Fibroblast of skin of right quadriceps (primary cell): ENCODE results near the gene PRB2.
"Not testable (repeated sequence)": the region's sequence is repeated elsewhere in the genome, so short reads cannot be mapped to it uniquely, and the experiment has no call there.

ENCODE experiments used
- DNase-seq: peaks from one replicate; pipeline ENCODE4 v3.0.0-alpha.2; 2013

Gene PRB2

DNA sequence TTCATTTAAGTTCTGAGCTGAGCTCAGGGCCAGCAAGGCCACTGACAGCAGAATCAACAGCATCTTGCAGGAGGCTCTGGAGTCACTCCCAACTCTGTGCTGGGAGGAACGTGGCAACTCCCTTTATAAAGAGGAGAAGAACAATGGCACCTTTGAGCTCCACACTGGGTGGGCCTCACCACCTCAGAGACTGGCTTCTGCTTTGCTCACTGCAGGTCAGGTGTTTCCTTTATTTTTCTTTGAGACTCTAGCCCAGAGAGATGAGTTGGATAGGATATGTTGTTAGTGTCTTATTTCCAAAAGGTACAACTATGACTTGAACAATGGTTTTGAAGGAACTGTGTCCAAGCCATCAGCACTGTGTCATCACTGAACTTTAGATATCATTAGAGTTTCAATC is at the start of gene PRB2:
Gene PRB2, minus strand, starts transcription at position 101 of the 400 bp plus-strand sequence. Its CDS starts 38 bp downstream, at position 63.
- not testable (repeated sequence) for DNase-seq

DNA sequence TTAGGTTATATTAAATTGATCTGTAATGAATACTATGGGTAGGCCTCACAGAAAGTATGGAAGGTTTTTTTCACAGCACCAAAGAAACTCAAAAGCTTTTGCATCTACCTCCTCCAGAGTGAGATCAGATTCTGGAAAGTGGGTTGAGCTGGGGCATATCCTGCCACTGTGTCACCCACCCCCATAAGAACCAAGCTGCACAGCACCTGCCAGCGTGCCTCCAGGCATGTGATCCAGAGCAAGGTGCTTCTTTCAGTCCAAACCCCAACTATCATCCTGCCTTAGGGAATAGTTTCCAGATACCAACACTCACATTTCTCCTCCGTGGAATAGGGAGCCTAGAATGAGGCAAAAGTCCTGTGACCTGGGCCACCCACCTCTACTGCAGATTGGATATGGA is 42.6 kb upstream of the PRB2 start:
- DNase-seq = no peak

DNA sequence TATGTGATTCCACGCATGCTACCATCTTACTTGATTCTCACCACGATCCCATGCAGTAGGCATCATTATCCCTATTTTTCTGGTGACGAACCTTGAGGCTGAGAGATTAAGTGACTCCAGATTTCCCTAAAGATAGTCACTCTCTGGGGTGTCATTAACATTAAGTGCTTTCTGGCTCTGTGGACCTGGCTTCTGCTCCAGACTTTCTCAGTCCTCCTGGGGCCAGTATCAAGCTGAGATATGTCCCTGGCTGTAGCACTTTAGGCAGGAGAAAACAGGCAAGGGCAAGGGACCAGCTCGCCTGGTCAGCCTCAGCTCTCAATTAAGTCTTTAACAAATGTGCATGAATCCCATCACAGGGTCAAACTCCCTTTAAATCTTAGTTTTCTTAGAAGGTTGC is 38.3 kb upstream of the PRB2 start:
- no peak for DNase-seq

DNA sequence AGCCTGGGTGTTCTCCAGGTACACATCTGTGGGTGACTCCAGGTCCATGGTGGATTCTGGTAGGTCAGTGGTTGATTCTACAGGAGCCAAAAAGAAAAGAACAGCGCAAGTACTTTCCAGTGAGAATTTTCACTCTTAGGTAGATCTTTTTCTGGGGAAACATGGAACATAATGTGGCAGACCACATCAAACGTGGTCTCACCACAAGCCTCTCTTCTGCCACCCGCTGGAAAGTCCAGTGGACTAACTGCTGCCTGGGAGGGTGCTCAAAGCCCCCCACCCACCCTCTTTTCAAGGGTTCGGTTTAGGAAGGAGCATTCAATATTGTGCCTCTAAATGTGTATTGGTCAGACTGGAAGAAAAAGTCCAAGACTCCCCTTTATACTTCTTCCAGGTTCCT is 36.1 kb upstream of the PRB2 start:
- DNase-seq = no peak

DNA sequence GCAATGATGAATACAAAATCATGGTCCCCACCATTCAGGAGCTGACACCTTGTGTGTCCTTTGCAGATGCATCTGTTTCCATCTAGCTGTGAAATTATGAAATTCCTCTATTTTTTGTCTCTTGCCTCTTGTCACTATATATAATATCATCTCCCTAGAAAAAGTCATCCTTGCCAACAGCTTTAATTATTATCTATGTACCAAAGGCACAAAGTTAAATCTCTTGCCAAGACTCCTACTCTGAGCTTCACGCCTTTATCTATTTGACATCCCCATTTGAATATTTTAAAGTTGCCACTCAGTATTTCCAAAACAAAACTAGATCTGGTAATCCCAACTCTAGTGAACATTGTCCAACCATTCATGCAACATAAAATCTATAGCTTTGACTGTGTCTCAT is 32.0 kb upstream of the PRB2 start:
- no peak for DNase-seq

DNA sequence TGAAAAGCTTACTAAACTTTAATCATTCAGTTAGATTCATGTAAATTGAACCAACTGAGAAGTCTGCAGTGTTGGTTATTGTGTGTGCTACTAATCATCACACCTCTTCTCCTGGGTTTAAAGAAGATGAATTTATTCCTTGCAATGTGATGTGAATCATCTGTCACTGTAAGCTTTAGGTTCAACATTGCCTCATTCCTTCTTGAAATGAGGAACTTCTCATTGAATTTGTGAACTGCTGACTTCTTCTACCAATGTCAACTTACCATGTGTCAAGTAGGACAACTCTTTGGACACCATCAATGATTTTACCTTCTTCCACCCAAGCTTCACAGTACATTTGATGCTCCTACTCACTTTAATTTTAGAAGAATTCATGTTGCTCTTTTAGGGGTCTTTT is 17.4 kb upstream of the PRB2 start:
- no peak for DNase-seq

DNA sequence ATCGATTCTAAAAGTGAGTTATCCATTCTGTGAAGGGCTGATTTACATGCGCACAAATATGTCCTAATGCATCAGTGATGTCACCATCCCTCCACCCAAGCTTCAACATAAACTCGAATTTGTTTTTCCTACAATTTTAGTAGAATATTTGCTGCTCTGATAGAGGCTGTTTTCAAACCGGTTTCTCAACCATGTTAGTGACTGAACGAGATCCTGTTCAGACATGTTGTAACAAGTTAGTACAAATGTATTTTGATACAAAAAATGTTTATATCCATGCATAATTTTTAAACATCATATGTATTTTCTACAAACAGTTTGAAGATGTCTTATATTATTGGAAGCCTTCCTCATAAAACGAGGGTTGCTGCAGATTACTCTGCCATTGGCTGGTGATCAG is 12.7 kb upstream of the PRB2 start:
- DNase-seq = no peak

DNA sequence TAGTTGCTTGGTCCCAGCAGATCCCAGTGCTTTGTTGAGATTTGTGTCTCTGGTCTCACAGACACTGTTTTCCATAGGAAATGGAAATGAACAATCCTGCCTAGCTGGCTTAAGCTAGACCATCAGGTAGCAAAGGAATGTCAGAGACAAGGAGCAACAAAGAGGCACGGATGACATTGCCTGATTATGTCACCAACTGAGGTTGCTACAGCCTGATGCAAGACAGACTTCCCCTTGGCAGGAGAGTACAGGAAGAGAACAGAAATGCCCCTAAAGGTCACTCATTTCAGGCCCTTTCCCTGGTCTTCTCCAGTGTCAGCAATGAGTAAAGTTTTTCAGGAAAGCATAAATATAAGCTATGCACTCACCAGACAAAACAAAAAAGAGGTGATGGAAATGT is 2.0 kb upstream of the PRB2 start:
- DNase-seq = no peak

DNA sequence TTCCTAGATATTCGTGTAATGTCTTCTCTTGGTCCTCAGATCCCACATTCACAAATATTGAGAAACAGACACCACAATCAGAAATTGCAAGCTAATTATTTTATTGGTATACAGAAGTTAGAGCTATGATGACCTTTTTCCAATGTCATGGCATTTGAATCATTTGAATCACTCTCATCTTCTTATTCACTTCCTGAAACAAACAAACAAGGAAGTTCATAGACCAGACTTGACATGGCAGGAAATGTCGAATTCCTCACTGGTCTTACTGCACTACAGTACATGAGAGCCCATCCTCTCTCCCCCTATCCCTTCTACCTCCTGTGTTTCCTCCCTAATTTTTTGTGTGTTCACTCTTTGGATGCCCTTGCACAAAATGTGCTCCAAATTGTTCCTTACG is 3.9 kb downstream of the PRB2 start:
- DNase-seq = not testable (repeated sequence)

DNA sequence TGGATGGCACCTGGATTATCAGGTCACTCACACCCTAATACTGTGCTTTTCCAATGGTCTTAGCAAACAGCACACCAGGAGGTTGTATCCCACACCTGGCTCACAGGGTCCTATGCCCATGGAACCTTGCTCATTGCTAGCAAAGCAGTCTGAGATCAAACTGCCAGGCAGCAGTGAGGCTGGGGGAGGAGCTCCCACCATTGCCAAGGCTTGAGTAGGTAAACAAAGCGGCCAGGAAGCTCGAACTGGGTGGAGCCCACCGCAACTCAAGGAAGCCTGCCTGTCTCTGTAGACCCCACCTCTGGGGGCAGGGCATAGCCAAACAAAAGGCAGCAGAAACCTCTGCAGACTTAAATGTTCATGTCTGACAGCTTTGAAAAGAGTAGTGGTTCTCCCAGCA is 17.9 kb downstream of the PRB2 start:
- DNase-seq = not testable (repeated sequence)

DNA sequence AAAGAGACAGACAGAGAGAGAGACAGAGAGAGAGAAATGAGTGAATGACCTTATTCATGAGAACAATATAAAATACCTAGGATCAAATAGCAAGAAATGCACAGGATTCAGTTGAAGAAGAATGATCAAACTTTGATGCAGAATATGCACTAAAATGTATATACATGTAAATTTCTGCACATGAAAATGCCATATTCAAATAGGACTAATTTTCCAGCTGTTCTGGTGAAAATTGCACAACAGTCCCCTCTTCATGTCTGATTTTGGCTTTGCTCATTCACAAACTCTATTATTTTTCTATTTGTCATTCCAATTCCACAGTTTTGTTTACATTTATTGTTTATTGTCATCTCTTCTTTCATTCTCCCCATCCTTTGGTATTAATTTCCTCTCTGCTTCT is 34.2 kb downstream of the PRB2 start:
- no peak for DNase-seq

DNA sequence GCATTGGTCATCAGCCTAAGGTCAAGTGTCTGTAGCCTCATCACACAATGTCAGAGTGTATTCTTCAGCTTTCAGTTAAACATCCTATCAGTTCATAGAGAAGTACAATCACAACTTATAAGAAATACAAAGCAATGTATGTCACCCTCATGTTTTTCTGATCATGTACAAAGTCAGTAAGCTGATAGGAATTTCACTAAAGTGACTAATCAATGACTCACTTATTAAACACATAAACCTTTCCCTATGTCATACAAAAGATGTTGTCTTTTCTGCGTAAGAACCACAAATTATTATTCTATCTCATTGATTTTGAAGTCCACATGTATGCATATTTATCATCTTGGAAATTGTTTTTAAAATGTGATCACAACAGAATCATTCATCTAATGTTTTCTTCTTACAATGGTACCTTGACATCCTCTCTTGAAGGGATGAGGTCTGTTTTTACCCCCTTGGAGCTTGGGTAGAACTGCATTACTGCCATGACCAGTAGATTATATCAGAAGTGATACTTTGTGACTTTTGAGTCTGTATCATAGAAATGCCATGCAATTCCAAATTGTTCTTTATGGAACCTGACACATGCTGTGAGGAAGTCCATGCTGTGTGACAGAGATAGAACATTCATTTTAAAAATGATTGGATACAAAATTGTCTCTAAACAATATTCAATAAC is 35.0 kb downstream of the PRB2 start:
- peak; percentile 55 for DNase-seq

DNA sequence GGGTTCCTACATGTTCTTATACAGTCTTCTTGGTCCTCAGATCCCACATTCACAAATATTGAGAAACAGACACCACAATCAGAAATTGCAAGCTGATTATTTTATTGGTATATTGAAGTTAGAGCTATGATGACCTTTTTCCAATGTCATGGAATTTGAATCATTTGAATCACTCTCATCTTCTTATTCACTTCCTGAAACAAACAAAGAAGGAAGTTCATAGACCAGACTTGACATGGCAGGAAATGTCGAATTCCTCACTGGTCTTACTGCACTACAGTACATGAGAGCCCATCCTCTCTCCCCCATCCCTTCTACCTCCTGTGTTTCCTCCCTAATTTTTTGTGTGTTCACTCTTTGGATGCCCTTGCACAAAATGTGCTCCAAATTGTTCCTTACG is 43.6 kb downstream of the PRB2 start:
- not testable (repeated sequence) for DNase-seq

DNA sequence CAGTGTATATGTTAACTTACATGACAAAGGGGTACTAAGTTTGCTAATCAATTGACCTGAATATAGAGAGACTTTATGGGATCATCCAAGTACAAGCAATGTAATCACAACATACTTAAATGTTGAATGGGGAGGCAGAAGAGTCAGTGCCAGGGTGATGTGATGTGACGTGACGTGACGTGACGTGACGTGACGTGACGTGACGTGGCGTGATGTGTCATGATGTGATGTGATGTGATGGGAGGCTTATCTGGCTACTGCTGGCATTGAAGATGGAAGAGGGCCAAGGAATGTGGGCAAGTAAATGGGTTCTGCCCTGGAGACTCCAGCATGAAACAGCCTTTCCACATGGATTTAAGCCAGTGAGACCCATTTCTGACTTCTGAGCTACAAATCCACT is 46.9 kb downstream of the PRB2 start:
- DNase-seq = no peak

DNA sequence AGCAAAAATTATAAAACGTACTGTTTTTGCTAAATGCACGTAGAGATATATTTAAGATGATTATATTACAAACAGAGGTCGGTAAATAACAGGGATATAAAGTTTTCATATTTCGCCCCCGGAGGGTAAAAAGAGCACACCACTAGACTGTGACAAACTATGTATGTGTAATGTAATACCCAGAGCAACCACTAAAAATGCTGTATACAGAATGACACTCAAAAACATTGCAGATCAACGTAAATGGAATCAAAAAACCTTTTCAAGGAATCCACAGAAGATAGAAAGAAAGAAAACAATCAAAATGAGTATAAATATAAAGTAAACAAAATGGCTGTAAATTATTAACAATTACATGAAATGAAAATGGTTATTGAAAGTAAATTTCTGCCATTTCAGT is 47.6 kb downstream of the PRB2 start:
- no peak for DNase-seq

DNA sequence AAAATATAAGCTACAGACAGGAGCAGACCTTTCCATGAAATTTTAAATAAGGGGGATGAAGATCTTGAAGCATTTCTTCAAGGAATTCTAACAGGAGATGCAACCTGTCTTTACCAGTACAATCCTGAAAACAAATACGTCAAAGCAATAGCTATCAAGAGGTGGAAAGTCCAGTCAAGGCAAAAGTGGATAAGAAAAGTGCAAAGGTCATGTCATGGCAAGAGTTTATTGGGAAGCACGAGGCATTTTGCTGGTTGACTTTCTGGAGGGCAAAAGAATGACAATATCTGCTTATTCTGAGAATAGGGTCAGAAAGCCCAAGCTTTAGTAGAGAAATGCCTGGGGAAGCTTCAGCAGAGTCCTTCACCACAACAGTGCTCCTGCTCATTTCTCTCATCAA is 50.9 kb downstream of the PRB2 start:
- DNase-seq = no peak
